NCI-H1694 treated with DMSO at 0.1 percent for 48 hours (cell line): ENCODE measurements around the gene ZNF385C.

Experiments used
- DNase-seq: peaks from one replicate; lab custom pipeline; 2025; lab: John Stamatoyannopoulos, UW

Gene ZNF385C

GRCh38 chr17:42125565-42125964 is 27.3 kb upstream of the ZNF385C start:
- no peak for DNase-seq

DNA sequence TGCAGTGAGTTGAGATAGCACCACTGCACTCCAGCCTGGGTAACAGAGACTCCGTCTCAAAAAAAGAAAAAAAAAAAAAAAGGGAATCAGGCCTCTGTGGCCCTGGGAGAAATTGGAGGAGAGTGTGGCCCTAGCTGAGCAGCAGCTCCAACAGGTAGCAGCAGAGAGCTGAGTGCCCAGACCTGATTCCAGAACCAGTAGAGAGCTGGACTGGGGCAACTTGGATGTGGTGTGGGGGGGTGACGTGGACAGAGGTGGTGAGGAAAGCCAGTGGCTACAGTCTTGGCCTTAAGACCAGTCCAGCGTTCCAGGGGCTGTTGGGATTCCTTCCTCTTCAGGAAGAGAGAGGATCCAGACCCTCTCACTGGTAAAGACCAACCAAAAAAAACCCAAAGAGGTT is 26.0 kb upstream of the ZNF385C start:
- DNase-seq = no peak

DNA sequence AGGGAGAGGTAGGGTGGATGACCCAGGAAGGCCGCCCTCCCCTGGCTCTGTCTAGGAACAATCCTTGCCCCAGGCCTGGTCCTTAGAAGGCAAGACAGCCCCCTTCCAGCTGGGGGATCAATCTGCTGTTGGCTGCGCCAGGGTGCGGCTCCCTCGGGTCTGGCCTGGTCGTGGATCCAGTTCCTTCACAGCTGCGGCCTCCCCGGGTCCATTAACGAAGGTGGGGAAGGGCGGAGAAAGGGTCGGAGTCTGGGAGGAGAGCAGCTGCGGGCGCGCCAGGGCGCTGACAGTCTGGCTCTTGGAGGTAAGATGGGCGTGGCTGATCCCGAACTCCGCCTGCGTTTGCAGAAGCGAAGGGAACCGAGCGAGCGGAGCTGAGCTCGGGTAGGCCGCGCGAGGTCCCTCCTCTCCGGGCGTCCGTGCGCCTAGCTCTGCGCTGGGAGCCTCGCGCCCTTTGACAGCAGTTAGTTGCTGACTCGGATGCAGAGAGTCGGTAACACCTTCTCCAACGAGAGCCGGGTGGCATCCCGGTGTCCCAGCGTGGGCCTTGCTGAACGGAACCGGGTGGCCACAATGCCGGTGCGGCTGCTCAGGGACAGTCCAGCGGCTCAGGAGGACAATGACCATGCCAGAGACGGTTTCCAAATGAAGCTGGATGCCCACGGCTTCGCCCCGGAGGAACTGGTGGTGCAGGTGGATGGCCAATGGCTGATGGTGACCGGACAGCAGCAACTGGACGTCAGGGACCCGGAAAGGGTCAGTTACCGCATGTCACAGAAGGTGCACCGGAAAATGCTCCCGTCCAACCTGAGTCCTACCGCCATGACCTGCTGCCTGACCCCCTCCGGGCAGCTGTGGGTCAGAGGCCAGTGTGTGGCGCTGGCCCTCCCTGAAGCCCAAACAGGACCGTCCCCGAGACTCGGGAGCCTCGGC is 24.4 kb upstream of the ZNF385C start, which contains the start of gene HSPB9:
Gene HSPB9, plus strand, starts transcription at position 434 of the 933 bp plus-strand sequence. Its CDS starts 47 bp downstream, at position 481.
- DNase-seq = no peak

DNA sequence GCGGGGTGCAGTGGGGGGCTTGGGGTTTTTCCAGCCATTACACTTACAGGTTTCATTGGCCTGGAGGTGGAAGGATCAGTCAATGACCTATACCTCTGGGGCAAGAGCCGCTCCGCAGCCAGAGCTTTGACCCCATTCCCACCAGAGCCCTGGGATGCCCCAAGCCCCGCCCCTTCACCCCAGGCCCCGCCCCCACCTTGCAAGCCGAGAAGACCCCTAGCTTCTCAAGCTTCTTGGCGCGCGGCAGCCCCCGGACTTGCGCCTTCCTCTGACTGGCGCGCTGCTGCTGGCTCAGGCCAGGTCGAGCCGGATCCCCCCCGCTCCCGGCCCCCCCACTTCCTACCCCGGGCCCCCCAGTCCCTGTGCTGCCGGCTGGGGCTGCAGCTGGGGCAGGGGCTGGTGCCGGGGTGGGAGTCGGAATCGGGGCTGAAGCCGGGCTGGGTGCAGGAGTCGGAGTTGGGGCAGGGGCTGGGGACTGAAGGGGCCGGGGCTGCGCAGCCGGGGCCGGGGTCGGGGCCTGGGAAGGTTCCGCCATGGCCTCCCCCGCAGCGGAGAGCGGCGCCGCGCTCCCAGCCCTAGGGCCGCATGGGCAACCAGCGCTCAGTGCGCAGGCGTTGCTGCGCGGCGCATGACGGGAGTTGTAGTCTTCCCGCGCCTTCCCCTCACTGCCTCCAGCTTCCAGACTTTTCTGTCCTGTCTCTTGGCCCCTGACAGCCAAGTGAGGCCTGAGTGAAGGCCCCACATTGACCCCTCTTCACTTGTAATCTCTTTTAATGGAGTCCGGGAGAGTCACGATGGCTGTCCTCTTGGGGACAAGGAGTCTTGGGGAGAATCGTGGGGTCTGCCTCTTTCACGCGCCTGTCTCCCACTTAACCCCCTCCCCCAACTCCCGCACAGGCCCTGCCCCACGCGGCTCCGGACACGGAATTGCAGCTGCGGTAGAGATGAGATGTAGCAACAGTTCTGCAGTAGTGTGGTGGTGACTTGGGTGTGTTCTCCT is 22.8 kb upstream of the ZNF385C start, which contains the start of gene KAT2A:
Gene KAT2A, minus strand, starts transcription at position 598 of the 1,000 bp plus-strand sequence. Its CDS starts 63 bp downstream, at position 535.
- peak; percentile 62 for DNase-seq

DNA sequence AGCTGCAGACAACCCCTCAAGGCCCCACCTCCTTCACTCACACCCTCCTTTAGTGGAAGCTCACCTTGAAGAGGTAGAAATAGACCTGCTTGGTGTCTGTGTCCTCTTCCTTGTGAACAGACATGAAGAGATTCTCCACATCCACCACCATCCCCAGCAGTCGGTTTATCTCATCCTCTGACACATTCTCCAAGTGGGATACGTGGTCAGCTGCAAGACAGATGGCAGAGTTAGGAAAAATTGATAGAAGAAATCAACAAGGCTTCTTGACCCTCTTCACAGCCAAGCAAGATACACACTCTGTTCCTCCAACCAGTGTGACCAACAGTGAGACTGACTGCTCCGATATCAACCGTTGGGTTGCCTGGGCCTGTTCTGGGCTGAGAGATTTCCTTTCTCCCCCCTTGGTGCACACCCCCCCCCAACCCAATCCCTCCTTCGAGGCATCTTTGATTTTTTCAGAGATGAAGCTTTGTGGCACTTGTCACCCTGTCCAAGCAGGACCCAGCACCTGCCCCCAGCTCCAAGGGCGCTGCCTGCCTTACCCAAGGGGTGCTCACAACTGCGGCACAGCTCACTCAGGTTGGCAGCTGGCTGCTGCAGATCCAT is 22.0 kb upstream of the ZNF385C start:
- no peak for DNase-seq

DNA sequence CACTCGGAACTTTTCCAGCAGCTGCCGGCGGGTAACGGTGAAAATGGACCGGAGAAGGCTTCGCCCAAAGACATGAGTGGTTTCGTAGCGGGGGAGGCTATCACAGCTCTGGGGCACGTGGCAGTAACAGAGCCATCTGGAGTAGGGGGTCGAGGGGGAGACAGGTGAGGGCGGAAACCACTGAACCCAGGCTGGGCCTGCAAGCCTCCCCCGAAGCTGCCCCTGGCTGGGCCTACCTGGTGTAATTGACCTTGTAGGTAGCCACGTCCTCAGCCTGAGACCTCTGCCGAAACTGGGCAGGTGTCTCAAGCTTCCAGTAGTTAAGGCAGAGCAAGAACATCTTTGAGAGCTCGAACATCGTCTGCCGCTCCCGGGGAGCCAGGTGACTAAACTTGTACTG is 21.0 kb upstream of the ZNF385C start:
- no peak for DNase-seq

DNA sequence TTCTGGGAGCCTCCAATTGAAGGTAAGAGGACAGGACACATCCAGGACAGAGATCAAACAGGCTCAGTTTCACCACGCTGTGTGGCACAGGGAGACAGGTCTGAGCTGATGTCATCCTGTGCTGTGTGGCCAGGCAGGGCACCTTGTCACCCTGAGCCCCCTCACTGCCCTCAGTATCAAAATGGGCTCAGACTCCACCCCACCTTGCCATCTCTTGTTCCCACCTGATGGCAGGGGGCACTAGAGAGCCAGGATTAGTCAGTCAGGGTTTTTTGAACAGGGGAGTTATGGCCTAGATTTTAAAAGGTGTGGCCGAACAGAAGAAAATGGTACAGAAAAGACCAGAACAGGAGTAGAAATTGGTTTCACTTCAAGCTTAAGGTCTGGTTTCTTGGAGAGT is 20.3 kb upstream of the ZNF385C start:
- DNase-seq = no peak

DNA sequence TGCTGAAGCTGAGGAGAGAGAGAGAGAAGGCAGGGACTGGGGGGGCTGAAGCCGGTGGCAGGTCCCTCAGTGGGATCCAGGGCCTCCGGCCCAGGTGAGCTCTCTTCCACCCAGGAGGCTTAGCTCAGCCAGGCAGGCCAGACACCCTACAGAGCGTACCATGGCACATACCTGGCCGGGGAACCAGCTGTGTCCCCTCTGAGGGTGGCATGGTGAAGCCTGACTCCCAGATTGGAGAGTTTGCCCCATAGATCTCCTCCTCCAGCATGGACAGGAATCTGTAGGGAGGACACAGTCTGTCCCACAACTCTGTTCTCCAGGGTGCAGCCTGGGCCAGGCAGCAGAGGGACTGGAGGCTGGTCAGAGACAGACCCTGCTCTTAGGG is 19.8 kb upstream of the ZNF385C start:
- DNase-seq = no peak

GRCh38 chr17:42117397-42118125 is 19.3 kb upstream of the ZNF385C start:
- DNase-seq = no peak

- peak; percentile 77 for DNase-seq
Observed at GRCh38 chr17:42116705-42117396, 18.6 kb upstream of the ZNF385C start.

GRCh38 chr17:42114118-42114517 is 15.8 kb upstream of the ZNF385C start:
- no peak for DNase-seq

- DNase-seq = no peak
Observed at GRCh38 chr17:42113293-42114069, 15.2 kb upstream of the ZNF385C start.

DNA sequence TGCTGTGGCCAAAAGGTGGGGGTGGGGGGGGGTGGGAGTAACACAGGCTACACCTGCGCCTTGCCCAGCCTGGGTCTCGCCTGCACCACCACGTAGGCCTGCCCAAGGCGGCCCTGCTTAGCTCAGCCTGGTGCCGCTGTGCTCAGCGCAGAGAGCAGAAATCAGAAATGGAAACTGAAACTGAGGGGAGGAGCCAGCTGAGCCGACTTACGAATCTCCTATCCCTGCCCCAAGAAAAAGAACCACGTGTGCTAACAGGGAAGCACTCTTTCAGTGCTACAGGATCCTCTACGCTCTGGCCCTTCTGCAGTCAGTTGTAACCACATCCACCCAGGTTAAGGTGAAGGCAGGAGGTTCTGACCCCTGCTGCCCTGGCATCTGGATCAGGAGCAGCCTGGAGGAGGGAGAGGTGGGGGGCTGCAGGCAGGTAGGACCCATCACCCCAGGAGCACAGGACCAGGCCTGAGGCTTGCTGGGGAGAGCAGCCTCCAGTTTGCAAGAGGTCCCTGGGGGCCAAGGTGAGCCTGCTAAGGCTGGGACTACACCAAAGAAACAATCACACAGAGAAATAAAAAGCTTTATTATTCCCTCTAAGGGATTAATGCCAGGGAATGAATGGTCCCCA is 14.4 kb upstream of the ZNF385C start, which contains the start of gene DHX58:
Gene DHX58, minus strand, starts transcription at position 163 of the 625 bp plus-strand sequence. CDS start 822 bp downstream, outside the sequence.
- DNase-seq = no peak

- DNase-seq = no peak
Observed at GRCh38 chr17:42111871-42112551, 13.7 kb upstream of the ZNF385C start.

DNA sequence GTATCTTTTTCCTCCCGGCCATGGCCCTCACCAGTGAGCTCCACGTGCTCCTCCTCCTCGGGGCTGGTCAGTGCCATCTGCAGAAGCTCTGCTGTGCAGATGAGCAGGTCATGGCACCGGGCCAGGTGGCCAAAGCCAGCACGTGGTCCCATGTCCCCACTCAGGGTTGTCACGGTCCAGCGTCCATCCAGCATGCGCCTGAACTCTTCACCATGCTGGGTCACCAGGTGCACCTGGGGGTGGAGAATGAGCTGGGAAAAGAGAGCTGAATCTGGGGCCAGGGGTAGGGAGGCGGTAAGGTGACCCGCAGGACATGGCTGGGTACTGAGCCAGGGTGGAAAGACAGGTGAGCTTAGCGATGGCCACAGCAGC is 13.0 kb upstream of the ZNF385C start:
- no peak for DNase-seq

DNA sequence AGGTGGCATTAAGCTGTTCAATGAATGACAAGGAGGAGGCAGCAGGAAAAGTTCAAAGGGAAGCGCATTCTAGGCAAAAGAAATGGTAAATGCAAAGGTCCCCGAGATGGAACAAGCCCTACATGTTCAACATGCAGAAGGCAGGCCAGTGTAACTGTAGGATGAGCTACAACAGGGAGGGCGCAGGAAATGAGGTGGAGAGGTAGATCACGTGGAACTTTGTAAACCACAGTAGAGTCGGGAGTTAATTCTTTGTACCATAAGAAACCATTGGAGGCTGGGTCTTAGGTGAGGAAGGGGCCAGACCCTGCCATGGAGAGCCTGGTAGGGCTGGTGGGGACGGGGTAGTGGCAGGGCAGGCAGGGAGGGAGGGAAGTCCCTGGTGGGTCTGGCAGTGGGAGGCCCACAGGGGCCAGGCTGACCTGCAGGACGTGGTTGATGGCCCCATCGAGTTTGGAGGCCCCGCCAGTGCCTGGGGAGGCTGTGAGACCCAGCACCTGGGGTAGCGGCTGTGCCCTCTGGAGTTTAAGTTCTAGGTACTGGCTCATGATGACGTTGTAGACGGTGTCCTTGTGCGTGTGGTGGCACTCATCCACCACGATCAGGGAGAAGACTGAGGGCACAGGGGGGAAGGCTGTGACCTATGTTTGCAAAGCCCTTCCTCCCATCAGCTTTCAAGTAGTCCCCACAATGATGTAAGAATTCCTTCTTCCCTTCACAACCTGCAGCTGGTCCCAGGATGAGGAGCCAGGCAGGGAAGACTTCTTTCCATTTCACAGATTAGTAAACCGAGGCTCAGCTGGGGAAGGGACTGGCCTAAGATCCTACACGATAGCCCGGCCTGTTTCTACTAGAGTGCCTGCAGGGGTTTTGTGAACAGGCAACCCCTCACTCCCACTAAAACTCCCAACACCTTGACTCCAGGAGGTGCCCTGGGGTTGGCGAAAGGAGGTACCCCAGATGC is 12.3 kb upstream of the ZNF385C start:
- DNase-seq = no peak

- DNase-seq = no peak
Observed at GRCh38 chr17:42109086-42109485, 10.8 kb upstream of the ZNF385C start.
